Measurements from ENCODE around the gene TENM3.

DNA sequence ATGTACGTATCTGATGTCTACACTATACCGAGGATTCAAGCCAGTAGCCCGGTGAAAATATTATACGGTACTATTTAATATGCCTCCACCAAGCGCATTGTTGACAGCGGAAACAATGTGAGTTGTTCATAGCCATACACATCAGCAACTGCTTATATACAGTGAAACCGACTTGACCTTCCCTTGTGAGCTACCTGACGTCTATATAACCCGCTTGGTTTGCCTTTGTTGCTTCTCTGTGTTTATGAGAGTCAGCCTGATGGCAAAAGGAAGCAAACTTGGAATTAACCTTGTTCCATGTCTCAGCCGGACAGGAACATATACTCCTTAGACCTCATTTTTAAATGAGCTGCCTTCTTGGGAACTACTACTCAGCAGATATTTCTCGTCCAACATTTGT, 462.2 kb downstream of the TENM3 start:
- no peak for TF ChIP-seq CTCF (IDR thresholded peaks at IDR 0.05)
- no peak for TF ChIP-seq POLR2A (IDR thresholded peaks at IDR 0.05)

Data from uterus (tissue), 2 donors.